HG02763 (cell line): ENCODE data around the gene ANKRA2.
"Not testable (repeated sequence)": the region's sequence is repeated elsewhere in the genome, so short reads cannot be mapped to it uniquely, and the experiment has no call there.

ENCODE experiments used
- ATAC-seq: cut with Tn5 transposase; IDR thresholded peaks from one replicate; pipeline ENCODE4 v1.9.1; 2021; ENCODE audit warnings: mild to moderate bottlenecking, moderate library complexity; ENCODE audit not compliant: unreplicated experiment

ANKRA2 gene

DNA sequence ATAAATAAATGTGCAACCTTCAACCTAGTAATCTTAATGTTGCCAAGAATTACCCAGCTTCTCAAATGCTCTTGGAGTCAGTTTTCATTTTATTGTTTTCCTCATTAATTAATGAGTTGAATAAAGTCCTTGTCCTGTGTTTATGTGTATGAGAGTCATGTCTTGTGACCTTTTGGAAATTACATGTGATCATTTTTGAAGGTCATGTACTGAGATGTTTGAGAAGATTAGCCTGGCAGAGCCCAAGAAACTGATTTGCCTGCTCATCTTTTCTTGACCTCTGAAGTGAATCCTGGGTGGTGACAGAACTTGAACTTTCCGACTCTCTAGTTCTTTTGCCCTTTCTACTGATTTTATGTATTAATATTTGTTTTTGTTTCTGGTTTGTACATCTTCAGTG is 15.4 kb downstream of the ANKRA2 start:
- no peak for ATAC-seq

DNA sequence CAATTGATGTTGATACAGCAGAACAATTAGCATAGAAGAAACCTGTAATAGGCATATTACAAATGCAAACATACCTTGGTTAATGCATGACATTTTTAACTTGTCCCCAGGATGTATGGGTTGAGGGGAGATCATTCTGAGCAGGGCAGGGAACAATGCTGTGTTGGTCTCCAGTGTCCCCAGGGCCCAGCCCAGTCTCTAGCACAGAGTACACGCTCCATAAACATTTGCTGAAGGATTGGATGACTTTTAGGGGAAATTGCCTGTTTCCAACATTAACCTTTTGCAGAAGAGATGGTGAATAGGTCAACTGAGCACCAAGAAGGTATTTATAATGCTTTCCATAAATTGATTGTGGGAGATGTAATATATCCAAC is 20.0 kb downstream of the ANKRA2 start:
- no peak for ATAC-seq

DNA sequence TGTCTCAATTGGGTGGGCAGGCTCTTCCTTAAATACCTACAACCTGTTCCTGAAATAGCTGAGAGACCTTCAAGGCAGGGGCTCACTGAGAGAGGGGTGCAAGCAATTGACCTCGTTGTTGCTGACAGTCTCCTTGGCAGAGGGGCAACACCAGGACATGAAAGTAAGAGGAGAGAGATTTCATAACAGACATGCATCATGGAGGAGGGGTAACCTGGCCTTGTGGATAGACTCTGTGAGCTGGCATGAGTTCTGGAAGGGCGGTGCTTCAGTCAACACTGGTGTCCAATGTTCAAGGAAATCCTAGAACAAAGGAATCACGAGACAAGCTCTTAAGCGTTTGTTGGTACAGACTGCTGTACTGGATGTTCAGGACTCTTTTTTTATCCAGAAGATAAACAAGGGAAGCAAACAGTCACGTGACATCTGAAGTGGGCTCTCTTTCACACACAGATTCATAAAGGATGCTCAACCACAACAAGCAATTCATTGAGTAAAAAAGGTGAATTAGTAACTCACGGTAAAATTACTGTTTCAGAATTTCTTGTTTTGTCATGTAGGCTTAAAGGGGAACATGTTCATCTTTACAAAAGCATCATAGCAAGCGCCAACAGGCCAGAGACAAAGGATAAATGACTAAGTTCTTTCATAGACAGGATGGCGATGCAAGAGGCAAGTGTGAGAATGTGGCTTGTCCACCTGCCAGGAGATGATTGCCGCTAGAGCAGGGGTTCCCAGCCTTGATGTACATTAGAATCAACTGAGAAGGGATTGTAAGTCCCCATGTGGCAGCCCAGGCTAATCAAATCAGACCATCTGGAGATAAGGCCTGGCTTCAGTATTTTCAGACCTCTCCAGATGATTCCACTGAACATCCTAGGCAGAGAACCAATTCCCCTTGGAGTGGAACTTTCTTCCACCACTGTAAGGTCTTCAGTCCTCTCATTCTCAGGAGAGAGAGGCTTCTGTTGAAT is 20.7 kb downstream of the ANKRA2 start:
- ATAC-seq, result no peak

DNA sequence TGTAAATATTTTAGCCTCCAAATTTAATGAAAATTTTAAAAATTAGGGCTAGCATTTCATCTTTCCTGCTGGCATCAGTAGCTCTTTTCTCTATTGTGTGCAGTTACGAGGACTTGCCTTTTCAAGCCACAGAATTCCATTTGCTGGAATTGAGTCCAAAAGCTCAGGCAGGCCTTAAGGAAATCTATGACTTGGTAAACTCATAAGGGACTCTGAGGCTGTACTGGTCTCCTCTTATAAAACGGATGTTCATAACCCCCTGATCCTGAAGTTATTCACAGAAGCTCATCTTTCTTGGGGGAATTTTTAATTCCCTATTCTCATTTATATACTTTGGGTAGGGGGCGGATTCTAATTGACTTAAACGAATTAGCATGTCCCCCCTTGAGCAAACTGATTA is 23.4 kb downstream of the ANKRA2 start:
- ATAC-seq, result no peak

DNA sequence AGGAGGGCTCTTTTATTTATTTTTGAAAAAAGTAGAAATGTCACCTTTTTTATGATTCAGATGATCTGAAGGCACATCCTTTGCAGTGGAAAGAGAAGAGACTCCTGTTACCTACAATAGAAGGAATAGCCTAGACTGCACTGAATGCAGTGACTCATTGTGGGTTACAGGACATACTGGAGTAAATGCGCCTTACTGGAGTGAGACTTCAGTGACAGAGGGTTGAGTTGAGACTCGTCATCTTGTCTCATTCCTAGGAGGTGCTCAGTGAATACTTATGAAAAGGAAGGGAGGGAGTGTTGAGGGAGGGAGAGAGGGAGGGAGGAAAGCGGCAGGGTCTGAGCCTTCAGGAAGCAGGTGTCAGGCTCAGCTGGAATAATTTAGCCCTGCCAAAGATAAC is 25.2 kb downstream of the ANKRA2 start:
- ATAC-seq, result no peak

DNA sequence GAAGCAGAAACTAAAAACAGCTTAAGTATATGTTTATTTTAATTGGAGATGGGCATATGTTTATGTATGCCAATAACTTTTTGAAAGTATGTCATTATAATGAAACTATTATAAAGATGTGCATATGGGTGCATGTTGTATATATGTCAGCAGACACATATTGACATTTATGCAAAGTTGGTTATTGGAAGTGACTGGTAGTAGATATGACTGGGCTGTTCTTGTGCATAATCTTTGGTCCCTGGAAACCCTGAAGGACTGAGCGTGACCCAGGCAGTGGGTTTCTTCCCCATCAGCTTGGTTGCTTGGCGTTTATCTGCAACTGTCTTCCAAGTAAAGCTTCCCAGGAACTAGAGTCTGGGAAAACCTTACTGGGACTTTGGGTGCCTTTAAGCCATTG is 25.7 kb downstream of the ANKRA2 start:
- ATAC-seq, result no peak

DNA sequence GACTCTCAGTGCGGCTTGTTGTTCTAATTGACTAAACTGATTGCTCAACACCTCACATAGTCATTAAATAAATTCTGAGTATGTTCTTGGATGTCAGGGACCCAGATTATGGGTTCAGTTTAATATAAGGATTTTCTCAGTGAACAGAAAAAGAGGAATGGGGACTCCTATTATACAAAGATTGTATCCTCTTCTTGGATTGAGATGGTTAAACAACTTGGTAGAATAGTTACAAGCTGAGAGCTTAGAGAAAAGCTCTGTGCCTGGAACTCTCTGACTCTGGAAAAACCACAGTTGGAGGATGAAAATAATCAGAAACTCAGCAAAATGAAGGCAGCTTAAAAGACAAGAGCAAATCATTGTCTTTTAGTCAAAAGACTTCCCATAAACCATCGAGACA is 30.5 kb downstream of the ANKRA2 start:
- ATAC-seq, result no peak

DNA sequence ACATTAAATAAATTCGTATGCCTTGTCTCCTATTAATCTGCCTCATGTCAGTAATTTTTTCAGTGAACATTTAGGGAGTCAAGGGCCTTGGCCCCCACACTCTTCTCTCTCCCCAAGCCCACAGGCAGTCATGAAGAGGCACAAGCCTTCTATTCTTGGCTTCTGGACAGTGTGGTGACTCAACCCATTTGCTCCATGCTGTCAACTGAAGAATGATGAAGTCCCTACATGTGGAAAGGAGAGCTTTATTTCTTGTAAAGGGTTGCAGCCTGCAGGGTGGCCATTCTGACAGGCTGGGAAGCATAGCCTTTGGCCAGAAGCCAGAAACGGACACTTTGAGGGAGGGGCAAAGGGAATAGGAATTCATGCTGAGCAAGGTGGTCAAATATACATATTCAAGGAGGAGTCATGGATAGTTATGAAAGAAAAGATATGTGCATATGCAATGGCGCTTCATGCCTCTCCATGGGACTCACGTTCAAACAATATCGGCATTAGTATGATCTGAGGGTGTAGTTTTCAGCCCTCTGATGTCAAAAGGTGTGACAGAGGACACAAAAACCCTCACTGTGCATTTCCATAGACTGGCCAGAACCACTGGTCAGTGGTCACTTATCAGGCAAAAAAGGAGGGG is 31.3 kb downstream of the ANKRA2 start:
- ATAC-seq, result no peak

DNA sequence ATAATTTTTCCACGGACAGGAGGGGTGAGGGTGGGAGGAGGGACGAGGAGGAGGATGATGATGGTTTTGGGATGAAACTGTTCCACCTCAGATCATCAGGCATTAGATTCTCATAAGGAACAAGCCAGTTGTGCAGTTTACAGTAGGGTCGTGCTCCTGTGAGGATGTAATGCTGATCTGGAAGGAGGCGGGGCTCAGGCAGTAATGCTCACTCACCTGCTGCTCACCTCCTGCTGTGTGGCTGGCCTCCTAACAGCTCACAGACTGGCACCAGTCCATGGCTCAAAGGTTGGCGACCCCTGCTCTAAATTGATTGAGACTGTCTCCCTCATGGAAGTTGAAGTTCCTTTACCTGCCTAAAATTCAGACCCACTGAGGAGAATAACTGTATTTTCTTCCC is 33.2 kb downstream of the ANKRA2 start:
- ATAC-seq, result no peak

DNA sequence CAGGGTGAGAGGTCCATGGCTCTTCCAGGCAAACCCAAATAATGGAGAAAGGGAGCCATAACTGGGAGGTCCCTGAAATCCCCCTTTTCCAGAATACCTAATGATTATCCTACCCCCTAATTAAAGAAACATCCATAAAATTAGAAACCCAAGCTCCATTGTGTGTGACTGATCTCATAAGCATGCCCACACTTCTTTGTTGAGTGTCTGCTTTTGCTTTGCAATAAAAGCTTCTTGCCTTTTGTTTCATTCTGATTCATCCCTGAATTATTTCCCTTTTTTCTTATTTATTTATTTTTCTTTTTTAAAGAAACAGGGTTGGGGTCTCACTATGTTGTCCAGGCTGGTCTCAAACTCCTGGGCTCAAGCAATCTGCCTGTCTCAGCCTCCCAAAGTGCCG is 34.1 kb downstream of the ANKRA2 start:
- no peak for ATAC-seq

DNA sequence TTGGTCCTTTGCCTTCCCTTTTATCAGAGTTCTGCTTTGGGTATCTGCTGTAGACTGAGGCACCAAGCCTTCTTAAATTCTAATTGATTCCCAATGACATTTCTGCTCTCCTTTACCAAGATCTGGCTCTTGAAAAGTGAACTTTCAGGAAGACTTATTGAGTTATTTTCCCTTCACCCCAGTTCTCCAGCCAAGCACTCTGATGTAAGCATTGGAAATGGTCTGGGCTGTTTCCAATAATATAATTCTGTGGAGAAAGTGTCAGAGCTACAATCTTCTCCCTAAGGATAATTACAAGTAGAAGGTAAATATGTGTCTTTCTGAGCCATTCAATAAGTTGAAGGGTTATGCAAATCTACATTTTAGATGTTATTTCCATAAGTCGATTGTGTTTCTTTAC is 36.4 kb downstream of the ANKRA2 start:
- no peak for ATAC-seq

DNA sequence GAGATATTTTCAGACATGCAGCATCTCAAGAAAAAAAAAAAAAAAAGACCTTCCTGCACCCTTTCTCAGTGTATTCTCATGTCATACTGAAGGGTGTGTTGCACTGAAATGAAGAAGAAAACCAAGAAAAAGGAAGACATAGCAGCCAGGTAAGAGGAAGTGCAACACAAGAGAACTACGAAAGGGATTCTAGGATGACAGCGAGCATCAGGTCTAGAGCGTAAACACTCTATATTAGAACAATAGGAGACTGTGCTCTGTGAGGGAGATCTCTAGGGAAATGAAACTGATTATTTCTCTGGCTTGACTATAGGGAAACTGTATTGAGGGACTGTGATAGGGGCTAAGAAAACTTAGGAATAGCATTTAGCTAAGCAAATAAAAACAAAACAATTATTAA is 37.2 kb downstream of the ANKRA2 start:
- ATAC-seq, result no peak

DNA sequence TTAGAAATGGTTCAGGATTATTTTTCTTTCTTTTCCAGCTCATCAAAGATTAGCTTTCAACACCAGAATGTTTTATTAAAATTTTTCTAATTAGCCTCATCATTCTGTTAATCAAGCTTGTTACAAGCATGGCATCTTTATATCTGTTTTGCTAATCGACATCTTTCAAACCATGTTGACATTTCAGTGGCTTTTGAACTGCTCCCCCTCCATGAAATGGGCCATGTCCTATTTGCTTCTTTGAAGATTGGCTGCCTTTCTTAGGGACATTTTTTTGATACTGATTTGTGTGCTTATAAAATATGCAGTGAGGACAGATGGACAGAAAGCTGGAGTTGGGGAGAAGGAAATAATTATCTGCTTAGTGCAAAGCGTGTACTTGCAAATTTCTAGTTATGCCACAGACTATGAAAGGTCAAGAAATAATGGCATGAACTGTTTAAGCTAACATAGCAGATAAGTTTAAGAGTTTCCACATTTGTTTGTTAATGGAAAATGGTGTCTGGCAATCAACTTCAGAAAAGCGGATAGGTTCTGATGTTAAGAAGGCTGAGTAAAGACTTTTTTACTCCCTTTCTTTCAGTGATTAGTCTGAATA is 39.7 kb downstream of the ANKRA2 start:
- no peak for ATAC-seq

DNA sequence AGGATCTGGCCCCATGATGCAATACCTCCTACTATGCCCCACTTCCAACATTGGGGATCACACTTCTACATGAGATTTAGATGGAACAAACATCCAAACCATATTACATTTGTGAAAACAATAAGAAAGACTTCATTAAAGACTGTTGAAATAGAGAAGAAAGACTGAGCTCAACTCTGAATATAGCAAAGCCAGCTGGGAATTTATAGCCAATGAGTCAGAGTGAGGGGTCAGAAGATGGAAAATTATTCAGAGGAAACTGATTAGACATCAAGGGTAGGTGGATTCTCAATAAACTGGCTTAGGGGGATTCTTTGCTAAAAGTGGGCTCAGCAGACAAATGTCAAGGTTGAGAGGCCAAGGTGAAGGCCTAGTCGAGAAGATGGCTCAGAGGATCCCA is 41.6 kb downstream of the ANKRA2 start:
- no peak for ATAC-seq

DNA sequence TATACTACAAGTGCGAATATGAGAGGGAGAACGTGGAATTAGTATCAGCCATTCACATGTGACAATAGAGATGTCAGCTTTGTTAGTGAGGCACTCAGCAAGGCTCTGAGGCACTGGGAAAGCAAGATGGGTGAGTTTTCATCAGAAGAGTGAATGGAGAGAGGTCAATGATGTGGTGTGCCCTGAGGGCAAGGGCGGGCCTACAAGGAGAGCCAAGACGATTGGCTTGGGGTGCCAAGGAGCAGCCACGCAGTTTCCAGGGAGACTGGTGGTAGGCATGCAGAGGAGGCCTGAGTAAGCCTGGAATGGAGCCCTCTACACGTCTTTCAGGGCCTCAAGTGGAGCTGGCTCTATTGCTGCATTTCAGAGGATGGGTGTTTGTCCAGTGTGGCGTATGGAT is 42.5 kb downstream of the ANKRA2 start:
- ATAC-seq, result no peak

DNA sequence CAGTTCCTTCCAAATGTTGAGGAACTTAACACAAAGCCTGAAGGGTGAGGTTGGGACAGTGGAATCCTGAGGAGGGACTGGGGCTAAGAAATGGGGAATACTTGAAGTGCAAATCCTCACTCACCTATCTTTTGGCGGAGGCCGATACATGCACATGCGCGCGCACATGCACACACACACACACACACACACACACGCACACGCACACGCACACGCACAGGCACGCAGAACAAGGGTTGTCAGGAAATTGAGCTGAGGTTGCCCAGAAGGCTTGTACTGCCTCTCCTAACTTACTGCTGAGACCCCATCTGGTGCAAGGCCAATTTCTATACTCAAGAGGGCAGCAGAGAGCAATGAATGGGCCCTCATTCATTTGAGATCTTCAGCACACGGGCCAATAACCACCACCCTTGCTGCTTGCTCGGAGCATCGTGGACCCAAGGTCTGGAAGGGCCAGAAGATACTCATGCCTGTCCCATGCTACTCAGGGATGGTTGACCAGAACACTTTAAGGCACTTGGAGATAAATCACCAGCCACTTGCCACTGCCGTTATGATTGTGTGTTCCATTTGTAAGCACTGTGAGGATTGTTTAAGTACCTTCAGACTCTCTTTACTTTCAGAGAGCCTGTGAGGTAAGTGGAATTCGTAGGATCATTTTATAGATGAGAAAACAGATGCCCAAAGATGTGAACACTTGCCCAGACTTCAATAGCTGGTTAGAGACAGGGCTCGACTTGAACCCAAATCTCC is 45.7 kb downstream of the ANKRA2 start:
- ATAC-seq, result peak; percentile 90

DNA sequence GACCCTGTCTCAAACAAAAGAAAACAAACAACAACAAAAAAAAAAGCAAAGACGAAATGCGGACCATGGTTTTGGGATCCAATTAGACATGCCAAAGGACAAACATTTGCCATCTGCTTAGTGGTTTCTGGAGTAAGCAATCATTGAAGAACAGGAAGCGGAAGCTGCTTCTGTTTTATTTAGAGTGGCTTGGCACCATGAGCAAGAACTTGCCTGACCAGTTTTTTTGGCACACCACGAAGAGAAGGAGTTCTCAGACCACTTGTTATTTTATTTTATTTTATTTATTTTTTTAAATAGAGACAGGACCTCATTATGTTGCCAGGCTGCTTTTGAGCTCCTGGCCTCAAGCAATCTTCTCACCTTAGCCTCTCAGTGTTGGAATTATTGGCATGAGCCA is 50.2 kb downstream of the ANKRA2 start:
- no peak for ATAC-seq

DNA sequence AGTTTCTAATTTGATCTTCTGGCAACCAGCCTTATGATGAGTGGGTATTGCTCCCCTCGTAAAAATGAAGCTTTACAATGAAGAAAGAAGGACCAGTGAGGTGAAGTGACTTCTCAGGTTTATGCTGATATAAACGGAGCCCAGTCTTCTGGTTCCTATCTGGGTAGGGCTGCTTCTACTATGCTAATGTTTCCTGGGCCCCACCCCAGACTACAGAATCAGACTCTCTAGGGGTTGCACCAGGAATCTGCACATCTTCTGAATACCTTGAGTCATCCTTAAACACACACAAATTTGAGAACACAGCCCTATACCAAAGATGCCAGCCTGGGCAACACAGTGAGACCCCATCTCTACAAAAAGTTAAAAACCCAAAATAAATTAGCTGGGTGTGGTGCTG is 51.0 kb downstream of the ANKRA2 start:
- no peak for ATAC-seq

DNA sequence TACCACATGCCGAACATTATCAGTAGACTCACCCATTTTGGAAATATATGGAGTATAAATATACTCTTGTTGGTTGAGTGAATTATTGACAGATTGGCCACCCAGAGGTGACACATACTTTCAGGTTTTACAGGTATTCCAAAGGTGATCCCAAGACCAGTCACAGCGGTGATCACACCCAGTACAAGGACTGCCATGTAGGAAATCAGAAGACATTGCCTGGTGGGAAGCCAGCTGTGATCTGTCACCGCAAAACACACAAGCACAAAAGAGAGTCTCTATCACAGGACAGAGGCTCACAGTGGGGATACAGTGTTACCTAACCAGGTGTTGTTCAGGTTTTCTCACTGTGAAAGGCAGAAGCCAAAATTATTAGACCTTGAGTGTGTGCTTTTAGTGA is 51.4 kb downstream of the ANKRA2 start:
- ATAC-seq, result no peak

DNA sequence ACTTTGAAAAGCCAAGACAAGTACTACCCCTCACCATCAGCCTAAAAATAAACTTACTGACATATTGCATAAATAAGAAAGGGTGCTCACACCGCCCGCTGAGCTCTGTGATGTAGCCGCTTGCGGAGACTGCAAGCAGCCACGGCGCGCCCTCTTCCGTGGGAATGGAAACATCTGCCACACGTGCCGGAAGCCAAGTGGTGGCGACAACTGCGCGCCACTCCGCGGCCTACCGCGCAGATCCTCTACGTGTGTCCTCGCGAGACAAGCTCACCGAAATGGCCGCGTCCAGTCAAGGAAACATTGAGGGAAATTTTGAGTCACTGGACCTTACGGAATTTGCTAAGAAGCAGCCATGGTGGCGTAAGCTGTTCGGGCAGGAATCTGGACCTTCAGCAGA is 56.9 kb downstream of the ANKRA2 start:
- not testable (repeated sequence) for ATAC-seq

DNA sequence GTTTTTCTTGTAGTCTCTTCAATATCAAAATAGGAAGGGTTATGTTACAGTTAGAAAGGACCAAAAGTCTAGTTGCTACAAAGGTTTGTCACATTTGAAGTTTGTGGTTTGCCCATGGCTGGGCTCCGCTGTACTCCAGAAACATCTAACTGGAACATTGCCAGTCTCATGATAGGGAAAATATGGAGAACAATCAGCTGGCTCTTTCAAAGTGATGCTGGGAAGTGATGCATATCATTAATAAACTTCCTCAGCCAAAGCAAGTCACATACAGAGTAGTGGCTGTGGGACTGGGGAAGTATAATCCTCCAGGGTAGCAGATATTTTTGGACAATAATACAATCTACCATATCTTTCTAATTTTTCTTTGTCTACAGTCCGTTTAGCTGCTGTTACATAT is 58.4 kb downstream of the ANKRA2 start:
- ATAC-seq, result no peak
